ENCODE data around the gene LDLRAD4.

Gene LDLRAD4

GRCh38 chr18:13545514-13545913, 327.0 kb downstream of the LDLRAD4 start:
- no peak for DNase-seq

- DNase-seq: no peak
Observed at GRCh38 chr18:13545955-13546354, 327.4 kb downstream of the LDLRAD4 start.

GRCh38 chr18:13546638-13547037, 328.1 kb downstream of the LDLRAD4 start:
- no peak for DNase-seq

GRCh38 chr18:13547347-13547746, 328.8 kb downstream of the LDLRAD4 start:
- DNase-seq: no peak

- DNase-seq: no peak
Observed at GRCh38 chr18:13548106-13548819, 329.7 kb downstream of the LDLRAD4 start.

- no peak for DNase-seq
Observed at GRCh38 chr18:13548966-13549879, 330.7 kb downstream of the LDLRAD4 start.

- DNase-seq: no peak
Observed at GRCh38 chr18:13549880-13550232, 331.3 kb downstream of the LDLRAD4 start.

GRCh38 chr18:13550418-13551304, 332.1 kb downstream of the LDLRAD4 start:
- DNase-seq: no peak

GRCh38 chr18:13551305-13551603, 332.7 kb downstream of the LDLRAD4 start:
- DNase-seq: no peak

- DNase-seq: no peak
Observed at GRCh38 chr18:13551841-13552733, 333.5 kb downstream of the LDLRAD4 start.

GRCh38 chr18:13553449-13553848, 334.9 kb downstream of the LDLRAD4 start:
- DNase-seq: no peak

GRCh38 chr18:13555192-13555591, 336.6 kb downstream of the LDLRAD4 start:
- no peak for DNase-seq

- DNase-seq: no peak
Observed at GRCh38 chr18:13555865-13556264, 337.3 kb downstream of the LDLRAD4 start.

- no peak for DNase-seq
Observed at GRCh38 chr18:13556502-13556901, 337.9 kb downstream of the LDLRAD4 start.

GRCh38 chr18:13558124-13558523, 339.6 kb downstream of the LDLRAD4 start:
- DNase-seq: peak; percentile 42

- DNase-seq: no peak
Observed at GRCh38 chr18:13558790-13559189, 340.2 kb downstream of the LDLRAD4 start.

- no peak for DNase-seq
Observed at GRCh38 chr18:13559754-13560153, 341.2 kb downstream of the LDLRAD4 start.

- DNase-seq: no peak
Observed at GRCh38 chr18:13560306-13560705, 341.7 kb downstream of the LDLRAD4 start.

GRCh38 chr18:13562494-13563029, 344.0 kb downstream of the LDLRAD4 start:
- peak; percentile 43 for DNase-seq

- no peak for DNase-seq
Observed at GRCh38 chr18:13563390-13563805, 344.8 kb downstream of the LDLRAD4 start.

- DNase-seq: no peak
Observed at GRCh38 chr18:13564579-13564978, 346.0 kb downstream of the LDLRAD4 start.

- DNase-seq: no peak
Observed at GRCh38 chr18:13565228-13565627, 346.7 kb downstream of the LDLRAD4 start.
